ENCODE results near the gene NLRC5. TPM values are rescaled to one million over a fixed set of nuclear protein-coding genes. Genes with fewer than 3 reads are reported as not detected.
A peak's percentile ranks its signal among the peaks of the same experiment; 100 is the strongest.

NLRC5 gene
- total RNA-seq, 1 experiment from 2014 or later = 29.7 TPM

DNA sequence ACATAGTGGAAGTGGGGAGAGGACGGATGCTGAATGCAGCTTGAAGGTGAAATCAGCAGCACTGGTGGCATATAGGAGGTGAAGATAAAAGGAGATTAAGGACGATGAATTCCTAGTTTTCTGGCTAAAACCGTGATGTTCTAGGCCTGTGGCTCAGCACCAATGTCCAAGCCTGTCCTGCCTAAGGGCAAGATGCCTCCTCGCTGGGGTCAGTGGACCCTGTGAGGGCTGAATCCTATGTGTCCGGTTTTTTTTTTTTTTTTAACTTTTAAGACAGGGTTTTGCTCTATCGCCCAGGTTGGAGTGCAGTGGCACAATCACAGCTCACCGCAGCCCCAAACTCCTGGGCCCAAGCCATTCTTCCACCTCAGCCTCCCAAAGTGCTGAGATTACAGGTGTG, 115.8 kb downstream of the NLRC5 start:
- H3F3A ChIP-seq (ENCODE audit: insufficient read depth, low read depth) = 0 out of 2 replicates have a peak, but pooled peaks cover 3% of the 10 kb centered on the region
- BruUV-seq (replicated peaks) = no TSS peak
- no peaks in the 10 kb centered on the region for H3K79me2 ChIP-seq (ENCODE audit: low read depth)
- intact Hi-C loops (cut with micrococcal nuclease; ENCODE audit: unreplicated experiment) = no loop called here
- no peaks in the 10 kb centered on the region for H3K36me3 ChIP-seq (ENCODE audit: low read depth)
- H4K20me1 ChIP-seq (ENCODE audit: insufficient read depth) = no peaks in the 10 kb centered on the region
- no peak overlapping the region for H3K27ac ChIP-seq
- H3K9me2 ChIP-seq (ENCODE audit: insufficient read depth) = no peaks in the 10 kb centered on the region
- ChIA-PET CTCF (no interaction called here), POLR2A (ENCODE audit: unreplicated experiment) (no interaction called here)
- DNase-seq = no peak
- TF ChIP-seq, protein P1, sequence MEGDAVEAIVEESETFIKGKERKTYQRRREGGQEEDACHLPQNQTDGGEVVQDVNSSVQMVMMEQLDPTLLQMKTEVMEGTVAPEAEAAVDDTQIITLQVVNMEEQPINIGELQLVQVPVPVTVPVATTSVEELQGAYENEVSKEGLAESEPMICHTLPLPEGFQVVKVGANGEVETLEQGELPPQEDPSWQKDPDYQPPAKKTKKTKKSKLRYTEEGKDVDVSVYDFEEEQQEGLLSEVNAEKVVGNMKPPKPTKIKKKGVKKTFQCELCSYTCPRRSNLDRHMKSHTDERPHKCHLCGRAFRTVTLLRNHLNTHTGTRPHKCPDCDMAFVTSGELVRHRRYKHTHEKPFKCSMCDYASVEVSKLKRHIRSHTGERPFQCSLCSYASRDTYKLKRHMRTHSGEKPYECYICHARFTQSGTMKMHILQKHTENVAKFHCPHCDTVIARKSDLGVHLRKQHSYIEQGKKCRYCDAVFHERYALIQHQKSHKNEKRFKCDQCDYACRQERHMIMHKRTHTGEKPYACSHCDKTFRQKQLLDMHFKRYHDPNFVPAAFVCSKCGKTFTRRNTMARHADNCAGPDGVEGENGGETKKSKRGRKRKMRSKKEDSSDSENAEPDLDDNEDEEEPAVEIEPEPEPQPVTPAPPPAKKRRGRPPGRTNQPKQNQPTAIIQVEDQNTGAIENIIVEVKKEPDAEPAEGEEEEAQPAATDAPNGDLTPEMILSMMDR (conservative IDR thresholded peaks at IDR 0.05) = no peak
- TF ChIP-seq EZH2 (IDR thresholded peaks at IDR 0.05; ENCODE audit: low read depth) = no peak
- H3K4me3 ChIP-seq = no peak overlapping the region
- H3K4me1 ChIP-seq (replicated peaks; ENCODE audit: insufficient read depth) = peaks cover 3% of the 10 kb centered on the region; the same call in 1 of the 2 replicates
- no peaks in the 10 kb centered on the region for H3K27me3 ChIP-seq (ENCODE audit: insufficient read depth, low read depth)
- H3K4me2 ChIP-seq = no peak overlapping the region
- H2AFZ ChIP-seq = no peak overlapping the region
- H3K9me3 ChIP-seq (ENCODE audit: insufficient read depth, low read depth) = no peaks in the 10 kb centered on the region

DNA sequence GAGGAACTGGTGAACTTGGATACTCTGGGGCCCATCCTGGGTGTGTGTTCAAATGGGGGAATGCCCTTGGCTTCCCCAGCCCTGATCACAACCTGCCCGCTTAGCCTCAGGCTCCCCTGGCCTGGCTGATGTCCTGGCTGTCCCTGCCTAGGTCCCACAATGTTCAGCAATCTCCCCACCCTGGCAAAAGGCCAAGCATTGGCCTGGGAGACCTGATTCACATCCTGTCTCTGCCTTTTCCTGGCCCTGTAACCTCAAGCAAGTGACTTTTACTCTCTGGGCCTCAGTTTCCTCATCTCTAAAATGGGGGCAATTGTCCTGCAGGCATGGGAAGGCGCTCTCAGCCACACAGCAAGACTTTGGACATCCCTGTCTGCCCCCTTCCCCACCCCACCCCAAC, 117.4 kb downstream of the NLRC5 start:
- ChIA-PET POLR2A (ENCODE audit: unreplicated experiment) (no interaction called here), CTCF (no interaction called here)
- Histone ChIP-seq H3K36me3 (ENCODE audit: low read depth) (no peaks in the 10 kb centered on the region), H4K20me1 (ENCODE audit: insufficient read depth) (no peaks in the 10 kb centered on the region), H3K27me3 (ENCODE audit: insufficient read depth, low read depth) (no peaks in the 10 kb centered on the region), H3K4me2 (no peak overlapping the region), H3F3A (ENCODE audit: insufficient read depth, low read depth) (0 out of 2 replicates have a peak, but pooled peaks cover 3% of the 10 kb centered on the region), H3K4me3 (no peak overlapping the region), H3K9me2 (ENCODE audit: insufficient read depth) (no peaks in the 10 kb centered on the region), H2AFZ (no peak overlapping the region), H3K9me3 (ENCODE audit: insufficient read depth, low read depth) (no peaks in the 10 kb centered on the region), H3K27ac (no peak overlapping the region), H3K79me2 (ENCODE audit: low read depth) (no peaks in the 10 kb centered on the region), H3K4me1 (replicated peaks; ENCODE audit: insufficient read depth) (no peaks in the 10 kb centered on the region)
- TF ChIP-seq, protein P1 (conservative IDR thresholded peaks at IDR 0.05) = no peak
- no peak for TF ChIP-seq EZH2 (IDR thresholded peaks at IDR 0.05; ENCODE audit: low read depth)
- intact Hi-C loops (cut with micrococcal nuclease; ENCODE audit: unreplicated experiment) = no loop called here
- peak in 1 of 2 experiments; percentile 29 for DNase-seq
- BruUV-seq (replicated peaks) = no TSS peak

DNA sequence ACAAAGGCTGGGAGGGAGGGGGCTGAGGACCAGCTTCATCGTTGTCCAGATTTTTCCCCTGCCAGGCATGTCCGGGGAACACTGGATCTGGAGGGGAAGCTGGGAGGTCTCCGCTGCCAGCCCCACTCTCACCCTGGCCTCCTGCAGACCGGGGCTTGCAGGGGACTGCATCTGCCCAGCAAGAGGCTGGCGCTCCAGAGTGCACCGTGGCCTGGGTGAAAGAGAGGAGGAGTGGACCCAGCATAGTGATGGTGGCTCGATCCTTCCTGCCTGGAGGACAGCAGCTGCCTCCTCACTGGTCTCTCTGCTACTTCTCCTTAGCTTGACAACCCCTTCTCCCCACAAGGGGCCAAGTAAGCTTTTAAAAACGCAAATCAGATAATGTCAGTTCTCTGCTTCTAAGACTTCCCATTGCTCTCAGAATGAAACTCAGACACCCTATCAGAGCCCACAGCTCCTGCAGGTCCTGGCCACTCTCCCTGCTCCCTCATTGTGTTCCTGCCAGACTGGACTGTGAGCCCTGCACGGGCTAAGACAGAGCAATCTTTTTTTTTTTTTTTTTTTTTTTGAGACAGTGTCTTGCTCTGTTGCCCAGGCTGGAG, 118.1 kb downstream of the NLRC5 start:
- 0 out of 2 replicates have a peak, but pooled peaks cover 3% of the 10 kb centered on the region for H3F3A ChIP-seq (ENCODE audit: insufficient read depth, low read depth)
- no peak for DNase-seq
- H3K36me3 ChIP-seq (ENCODE audit: low read depth) = no peaks in the 10 kb centered on the region
- no peaks in the 10 kb centered on the region for H3K9me3 ChIP-seq (ENCODE audit: insufficient read depth, low read depth)
- no TSS peak for BruUV-seq (replicated peaks)
- no peak overlapping the region for H2AFZ ChIP-seq
- no peaks in the 10 kb centered on the region for H3K9me2 ChIP-seq (ENCODE audit: insufficient read depth)
- H4K20me1 ChIP-seq (ENCODE audit: insufficient read depth) = no peaks in the 10 kb centered on the region
- ChIA-PET POLR2A (ENCODE audit: unreplicated experiment) (interaction anchor here (0.6 kb wide), 1 partner anchor 14 kb away, joined by 4 read pairs; no protein-coding TSS in a partner anchor), CTCF (no interaction called here)
- H3K4me1 ChIP-seq (replicated peaks; ENCODE audit: insufficient read depth) = no peaks in the 10 kb centered on the region
- H3K27me3 ChIP-seq (ENCODE audit: insufficient read depth, low read depth) = no peaks in the 10 kb centered on the region
- no peak overlapping the region for H3K4me2 ChIP-seq
- H3K4me3 ChIP-seq = no peak overlapping the region
- H3K27ac ChIP-seq = no peak overlapping the region
- intact Hi-C loops (cut with micrococcal nuclease; ENCODE audit: unreplicated experiment) = no loop called here
- TF ChIP-seq, protein P1 (conservative IDR thresholded peaks at IDR 0.05) = no peak
- no peak for TF ChIP-seq EZH2 (IDR thresholded peaks at IDR 0.05; ENCODE audit: low read depth)
- no peaks in the 10 kb centered on the region for H3K79me2 ChIP-seq (ENCODE audit: low read depth)

Data from PC-9 (cell line).